Fibroblast of peridontal ligament (primary cell): ENCODE measurements around the gene CD300H.
"Not testable (repeated sequence)": the region's sequence is repeated elsewhere in the genome, so short reads cannot be mapped to it uniquely, and the experiment has no call there.

ENCODE experiments used
- DNase-seq: peaks from one replicate; pipeline ENCODE4 v3.0.0-alpha.2; 2010; ENCODE audit errors: extremely low read depth

Gene CD300H

DNA sequence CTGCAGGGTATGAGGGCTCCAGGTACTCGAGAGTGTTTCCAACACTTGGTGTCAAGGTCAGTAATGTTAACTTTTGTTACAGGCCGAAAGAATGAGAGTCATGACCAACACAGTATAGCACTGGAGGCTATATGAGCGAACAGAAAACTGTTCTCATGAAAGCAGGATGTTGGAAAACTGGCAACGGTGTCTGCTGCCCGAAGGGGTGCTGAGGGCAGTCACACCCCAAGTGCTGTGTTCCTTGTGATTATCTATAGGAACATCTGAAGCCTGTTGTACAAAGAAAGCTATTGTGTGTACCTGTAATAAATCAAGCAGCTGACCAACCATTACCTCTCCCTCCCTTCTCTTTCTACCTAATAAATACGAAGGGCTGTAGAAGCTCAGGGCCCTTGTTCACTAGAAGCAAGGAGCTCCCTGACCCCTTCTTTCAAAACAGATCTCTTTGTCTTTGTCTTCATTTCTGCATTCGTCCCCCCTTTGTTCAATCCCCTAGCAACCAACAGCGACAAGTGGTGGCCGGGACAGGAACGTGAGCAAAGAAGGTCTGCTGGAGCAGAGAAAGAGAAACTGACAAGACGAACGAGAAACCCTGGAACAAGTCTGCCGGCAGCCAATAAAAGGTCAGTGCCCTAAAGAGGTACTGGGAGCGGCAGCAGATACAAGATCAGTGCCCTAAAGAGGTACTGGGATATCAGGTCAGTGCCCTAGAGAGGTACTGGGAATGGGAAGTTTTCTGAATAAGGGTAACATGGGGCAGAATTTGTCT is 17.2 kb upstream of the CD300H start:
- no peak for DNase-seq

DNA sequence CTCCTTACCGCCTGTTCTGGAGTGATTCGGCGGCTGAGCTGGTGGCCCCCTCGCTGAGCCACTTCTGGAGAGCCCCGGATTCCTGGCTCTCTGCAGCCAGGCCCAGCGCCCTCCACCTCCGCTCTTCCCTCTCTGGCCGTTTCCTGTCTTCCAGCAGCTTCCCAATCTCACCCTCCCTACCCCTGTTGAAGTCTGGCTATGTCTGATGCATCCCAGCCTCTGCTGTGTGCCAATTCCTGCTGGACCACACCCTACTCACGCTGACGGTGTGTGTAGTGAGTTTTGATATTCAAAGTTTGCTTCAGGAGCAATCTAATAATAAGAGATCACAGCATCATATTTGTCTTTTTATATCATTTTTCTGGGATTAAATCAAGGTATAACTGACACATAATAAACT is 15.3 kb upstream of the CD300H start:
- DNase-seq: no peak

- DNase-seq: no peak
These were observed 12.6 kb upstream of the CD300H start for GRCh38 chr17:74579900-74580299.

GRCh38 chr17:74578979-74579378 is 11.7 kb upstream of the CD300H start:
- no peak for DNase-seq

DNA sequence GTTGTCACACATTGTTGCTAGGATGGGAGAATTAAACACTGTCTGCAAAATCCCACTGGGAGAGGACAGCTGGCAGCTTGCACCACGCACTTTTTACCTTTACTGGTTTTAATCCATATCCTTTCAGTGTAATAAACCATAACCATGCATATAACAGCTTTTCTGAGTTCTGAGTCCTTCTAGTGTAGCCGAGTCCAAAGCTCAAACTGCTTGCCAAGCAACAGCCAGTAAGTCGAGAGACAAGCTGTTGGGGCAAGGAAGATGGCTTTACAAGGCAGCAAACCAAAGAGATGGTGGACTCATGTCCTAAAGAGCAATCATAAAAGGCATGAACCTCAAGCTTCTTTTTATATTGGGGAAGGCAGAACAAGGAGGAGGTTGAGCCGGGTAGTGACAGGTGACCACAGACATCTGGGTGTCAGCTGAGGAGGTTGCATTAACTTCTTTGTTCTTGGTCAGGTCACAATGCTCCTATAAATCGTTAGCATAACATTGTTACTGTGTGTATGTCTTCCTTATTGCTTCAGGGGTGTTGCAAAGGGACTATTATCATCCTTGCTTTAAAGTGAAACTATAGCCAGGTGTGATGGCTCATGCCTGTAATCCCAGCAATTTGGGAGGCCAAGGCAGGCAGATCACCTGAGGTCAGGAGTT is 7.3 kb upstream of the CD300H start:
- no peak for DNase-seq

- not testable (repeated sequence) for DNase-seq
These were observed 6.3 kb upstream of the CD300H start for GRCh38 chr17:74573635-74574034.

DNA sequence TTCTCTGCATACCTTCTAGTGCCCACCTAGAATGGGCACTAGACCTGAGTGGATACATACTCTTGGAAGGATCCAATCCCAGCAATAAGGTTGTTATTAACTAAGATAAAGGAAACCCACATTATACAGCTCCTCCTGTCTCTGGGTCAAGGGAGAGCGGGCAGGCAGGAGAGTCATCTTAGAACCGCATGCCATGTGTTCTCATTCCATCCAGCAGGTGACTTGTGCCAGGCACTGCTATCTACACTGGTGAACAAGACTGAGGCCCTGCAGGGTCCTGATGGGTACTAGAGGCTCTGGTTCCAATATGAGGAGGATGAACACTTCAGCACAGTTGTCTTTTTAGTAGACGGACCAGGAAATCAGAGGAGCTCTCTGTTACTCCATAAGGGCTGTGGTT is 5.9 kb upstream of the CD300H start:
- DNase-seq: no peak

DNA sequence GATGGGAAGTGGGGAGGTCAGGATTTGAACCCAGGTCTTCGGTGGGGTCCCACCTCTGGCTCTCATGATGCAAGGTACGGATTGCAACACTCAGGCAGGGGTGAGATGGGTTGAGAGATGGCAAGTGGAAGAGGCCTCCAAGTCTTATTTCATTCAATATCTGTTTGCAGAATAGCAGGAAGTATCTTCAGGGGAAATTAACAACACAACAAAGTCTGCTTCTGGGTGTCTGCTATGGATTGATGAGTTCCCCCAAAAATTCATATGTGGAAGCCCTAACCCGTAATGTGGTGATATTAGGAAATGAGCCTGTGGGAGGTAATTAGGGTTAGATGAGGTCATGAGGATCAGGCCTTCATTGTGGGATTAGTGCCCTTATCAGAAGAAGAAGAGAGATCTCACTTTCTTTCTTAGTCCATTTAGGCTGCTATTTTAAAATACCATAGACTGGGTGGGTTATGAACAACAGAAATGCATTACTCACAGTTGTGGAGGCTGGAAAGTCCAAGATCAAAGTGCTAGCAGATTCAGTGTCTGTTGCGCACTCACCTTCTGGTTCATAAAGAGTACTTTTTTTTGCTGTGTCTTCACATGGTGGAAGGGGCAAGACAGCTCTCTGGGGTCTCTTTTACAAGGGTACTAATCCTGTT is 4.4 kb upstream of the CD300H start:
- DNase-seq: no peak

- DNase-seq: peak; percentile 37
These were observed 2.0 kb upstream of the CD300H start for GRCh38 chr17:74569020-74570003.

DNA sequence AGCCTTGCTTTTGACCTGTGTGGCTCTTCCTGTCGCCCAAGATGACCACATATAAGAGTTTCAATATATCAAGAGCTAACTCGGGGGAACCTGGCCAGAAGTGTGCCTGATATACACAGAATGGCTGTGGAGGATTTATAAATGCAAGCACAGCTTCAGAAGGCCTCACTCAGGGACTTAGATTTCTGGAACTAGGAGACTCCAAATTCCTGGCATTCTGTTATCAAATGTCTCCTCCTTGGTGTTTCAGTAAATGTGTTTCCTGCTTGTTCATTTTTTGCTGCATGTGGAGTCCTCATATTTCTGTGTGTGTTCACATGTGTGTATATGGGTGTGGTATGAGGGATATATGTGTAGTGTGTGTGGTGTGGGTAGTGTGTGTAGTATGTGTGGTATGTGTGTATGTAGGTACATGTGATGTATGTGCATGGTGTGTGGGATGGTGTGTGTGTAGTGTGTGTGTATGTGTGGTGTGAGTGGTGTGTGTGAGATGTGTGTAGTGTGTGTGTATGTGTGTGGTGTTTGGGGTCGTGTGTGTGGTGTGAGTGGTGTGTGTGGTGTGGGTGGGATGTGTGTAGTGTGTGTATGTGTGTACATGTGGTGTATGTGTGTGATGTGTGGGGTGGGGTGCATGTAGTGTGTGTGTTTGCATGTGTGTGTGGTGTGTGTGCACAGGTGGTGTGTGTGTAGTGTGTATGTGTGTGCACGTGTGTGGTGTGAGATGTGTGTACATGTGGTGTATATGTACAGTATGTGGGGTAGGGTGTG is 981 bp upstream of the CD300H start:
- DNase-seq: no peak

DNA sequence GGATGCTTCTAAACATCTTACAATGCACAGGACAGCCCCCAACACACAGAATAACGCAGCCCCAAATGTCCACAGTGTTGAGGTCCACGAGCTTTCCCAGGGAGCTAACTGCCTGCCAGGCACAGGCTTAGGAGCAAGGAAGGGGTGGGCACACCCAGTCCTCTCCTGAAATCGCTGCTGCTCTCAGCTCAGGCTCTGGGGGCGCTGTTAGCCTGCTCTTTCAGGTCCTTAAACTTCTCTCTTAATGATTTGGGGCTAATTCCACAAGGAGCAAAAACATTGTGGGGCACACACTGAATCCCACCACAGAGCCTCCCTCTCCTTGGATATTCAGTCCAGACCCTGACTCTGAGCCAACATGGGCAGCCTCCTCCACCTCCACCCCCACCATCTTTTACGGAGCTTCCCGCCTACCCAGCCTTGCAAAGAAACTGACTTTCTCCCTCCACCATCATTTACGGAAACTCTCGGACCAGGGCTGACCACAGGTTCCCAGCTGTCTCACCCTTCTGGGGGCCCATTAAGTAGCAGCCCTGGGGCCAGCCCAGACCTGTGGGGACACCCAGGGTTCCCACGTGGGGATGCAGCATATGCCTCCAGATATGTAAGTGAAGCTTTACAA is 1.1 kb downstream of the CD300H start:
- no peak for DNase-seq

- DNase-seq: no peak
These were observed 2.2 kb downstream of the CD300H start for GRCh38 chr17:74565126-74565525.

DNA sequence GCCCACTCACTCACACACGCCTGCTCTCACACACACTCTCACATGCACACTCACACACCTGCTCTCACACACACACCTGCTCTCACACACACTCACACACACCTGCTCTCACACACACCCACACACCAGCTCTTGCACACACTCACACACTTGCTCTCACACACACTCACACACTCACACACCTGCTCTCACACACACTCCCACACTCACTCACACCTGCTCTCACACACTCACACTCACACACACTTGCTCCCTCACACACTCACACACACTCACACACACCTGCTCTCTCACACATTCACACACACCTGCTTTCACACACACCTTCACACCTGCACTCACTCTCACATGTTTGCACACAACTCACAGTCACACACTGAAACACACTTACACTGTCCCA is 4.0 kb downstream of the CD300H start:
- DNase-seq: no peak

DNA sequence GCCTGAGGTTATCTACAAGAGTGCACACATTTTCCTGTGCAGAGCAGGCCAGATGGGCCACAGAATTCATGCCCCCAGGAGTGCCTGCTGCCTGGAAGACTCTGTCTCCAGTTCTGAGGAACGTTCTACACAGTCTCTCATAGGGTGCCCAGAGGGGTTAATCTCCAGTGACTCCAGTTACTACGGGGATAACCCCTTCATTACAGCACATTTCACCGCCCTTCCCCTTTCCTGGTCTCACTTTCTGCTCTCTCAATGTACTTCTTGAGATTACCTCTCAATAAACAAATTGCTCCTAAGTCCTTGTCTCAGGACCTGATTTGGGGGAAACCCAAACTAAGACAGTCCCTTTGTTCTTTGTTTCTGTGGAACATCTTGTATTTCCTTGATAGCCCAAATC is 5.7 kb downstream of the CD300H start:
- DNase-seq: no peak

- DNase-seq: no peak
These were observed 8.3 kb downstream of the CD300H start for GRCh38 chr17:74558882-74559519.

DNA sequence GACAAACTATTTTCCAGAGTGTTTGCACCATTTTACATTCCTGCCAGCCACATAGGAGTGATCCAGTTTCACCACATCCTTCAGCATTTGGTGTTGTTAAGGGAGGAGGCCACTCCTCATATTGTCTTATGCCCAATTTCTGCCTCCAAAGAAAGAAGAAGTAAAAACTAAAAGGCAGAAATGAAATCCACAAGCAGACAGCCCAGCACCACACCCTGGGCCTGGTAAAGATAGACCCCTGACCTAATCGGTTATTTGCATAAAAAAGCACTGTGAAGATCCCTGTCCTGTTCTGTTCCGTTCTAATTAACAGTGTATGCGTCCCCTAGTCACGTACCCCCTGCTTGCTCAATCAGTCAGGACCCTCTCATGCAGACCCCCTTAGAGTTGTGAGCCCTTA is 8.9 kb downstream of the CD300H start:
- not testable (repeated sequence) for DNase-seq

DNA sequence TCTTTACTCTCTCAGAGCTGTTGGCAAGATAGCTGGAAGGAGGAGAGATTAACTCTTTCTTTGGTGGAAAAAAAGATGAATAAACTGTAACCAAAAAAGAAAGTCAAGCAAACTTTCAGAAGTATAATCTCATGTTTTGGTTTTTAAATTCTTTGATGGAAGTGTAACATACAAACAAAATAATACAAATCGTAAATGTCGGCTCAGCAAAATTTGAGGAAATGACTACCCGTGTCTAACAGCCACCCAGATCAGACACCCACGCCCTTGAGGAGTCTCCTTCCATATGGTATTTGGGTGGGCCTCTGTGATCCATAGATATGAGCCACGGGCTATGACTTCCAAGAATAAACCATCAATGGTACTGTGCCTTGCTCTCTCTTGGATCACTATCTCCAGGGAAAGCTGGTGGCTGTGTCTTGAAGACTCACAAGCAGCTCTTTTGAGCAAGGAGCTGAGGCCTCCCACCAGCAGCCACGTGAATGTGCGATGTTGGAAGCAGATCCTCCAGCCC is 11.8 kb downstream of the CD300H start:
- no peak for DNase-seq

DNA sequence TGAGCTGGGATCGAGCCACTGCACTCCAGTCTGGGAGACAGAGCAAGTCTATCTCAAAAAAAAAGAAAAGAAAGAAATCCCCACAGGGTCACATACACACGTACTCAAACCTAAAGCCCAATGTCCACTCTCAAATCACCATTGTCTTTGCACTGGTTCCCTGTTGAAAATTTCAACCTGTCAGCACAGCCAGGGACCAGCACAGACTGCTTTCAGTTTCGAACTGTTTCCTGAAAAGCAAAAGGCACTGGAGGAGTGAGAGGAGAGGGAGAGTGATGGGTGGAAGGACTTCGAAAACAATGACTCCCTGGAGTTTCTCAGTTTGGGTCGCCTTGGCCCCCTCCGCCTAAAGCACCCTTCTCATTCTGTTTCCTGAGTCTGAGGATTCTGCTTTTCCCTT is 12.4 kb downstream of the CD300H start:
- no peak for DNase-seq

DNA sequence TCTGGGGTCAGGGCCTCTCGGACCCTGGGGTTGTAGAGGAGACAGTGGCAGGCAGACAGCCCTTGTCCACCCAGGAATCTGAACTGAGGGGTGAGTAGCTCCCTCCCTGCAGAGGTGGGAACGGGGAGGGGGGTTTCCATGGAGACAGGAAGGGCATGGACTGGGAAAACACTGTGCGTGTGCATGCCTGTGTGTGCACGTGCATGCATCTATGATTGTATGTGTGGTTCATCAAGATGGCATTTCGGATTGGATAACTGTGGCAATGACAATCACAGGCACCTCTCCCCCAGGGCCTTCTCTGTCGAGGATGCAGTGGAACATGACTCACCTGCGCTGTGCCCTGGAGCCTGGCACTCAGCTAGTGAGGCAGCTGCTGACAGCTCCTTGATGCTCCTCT is 15.3 kb downstream of the CD300H start:
- no peak for DNase-seq

DNA sequence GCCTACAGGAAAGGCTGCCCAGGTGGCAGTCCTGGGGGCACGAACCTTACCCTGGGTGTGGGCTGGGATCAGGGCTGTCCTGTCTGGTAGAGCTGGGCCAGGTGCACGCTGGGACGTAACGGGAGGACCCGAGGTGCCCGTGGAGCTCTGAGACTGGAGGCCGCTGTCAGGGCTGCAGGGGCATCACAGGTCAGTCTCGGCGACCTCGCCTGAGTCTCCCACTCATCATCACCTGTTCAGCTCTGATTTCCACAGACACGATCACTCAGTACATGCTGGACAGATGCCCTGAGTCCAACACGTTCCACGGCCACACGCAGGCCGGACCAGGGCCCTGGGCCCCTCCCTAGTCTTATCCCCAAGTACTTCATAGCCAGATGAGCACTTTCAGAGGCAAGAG is 16.7 kb downstream of the CD300H start:
- no peak for DNase-seq
